Colonic mucosa (tissue), 4 donors: ENCODE data around the gene TCFL5. TPM values are rescaled to one million over a fixed set of nuclear protein-coding genes. Genes with fewer than 3 reads are reported as not detected.
"Not testable (repeated sequence)": the region's sequence is repeated elsewhere in the genome, so short reads cannot be mapped to it uniquely, and the experiment has no call there.

Experiments used
- DNase-seq: peaks from one replicate; pipeline ENCODE4 v3.0.0-alpha.2; 2020
- H3K27ac ChIP-seq: fragments of 200-600 bp; one replicate; pipeline ENCODE4 v1.8.0; 2021
- H3K27me3 ChIP-seq: fragments of 200-600 bp; one replicate; pipeline ENCODE4 v1.8.0; 2021
- H3K36me3 ChIP-seq: fragments of 200-600 bp; one replicate; pipeline ENCODE4 v1.8.0; 2021
- H3K4me1 ChIP-seq: fragments of 200-600 bp; one replicate; pipeline ENCODE4 v1.8.0; 2021; ENCODE audit warnings: mild to moderate bottlenecking
- H3K4me3 ChIP-seq: fragments of 200-600 bp; one replicate; pipeline ENCODE4 v1.8.0; 2021
- H3K9ac ChIP-seq, 2 donors: one replicate each; pipeline ENCODE4 v1.7.0; 2013; ENCODE audit warnings: control low read depth in 2 of 2, low read depth in 2 of 2, low read length in 2 of 2
- H3K9me3 ChIP-seq: fragments of 200-600 bp; one replicate; pipeline ENCODE4 v1.8.0; 2021
- intact Hi-C: fragments of 100-400 bp; cut with DNase I; formaldehyde crosslinking; loops from one replicate; pipeline ENCODE4 v1.14.1; 2022
- total RNA-seq, 2 donors: library from RNA; stranded (reverse); fragmentation: NEBNext Ultra II Directional in 1 of 2; extraction: Animal tissue kit (Norgen Biotek cat#: 25700) in 1 of 2; gene quantifications; one replicate each; pipeline ENCODE4 v1.2.1, GENCODE V29; 2021
- TF ChIP-seq, protein P1 (sequence below): fragments of 200-600 bp; IDR thresholded peaks from one replicate; pipeline ENCODE4 v1.8.0; 2022; ENCODE audit warnings: antibody characterized with exemption, mild to moderate bottlenecking
- donor health status: healthy.
- donor health status: DM: no; HTN: no; CAD: no.
- donor health status: DM: no; HTN: no; CAD: no.

Gene TCFL5
- total RNA-seq, 2 donors from 2014 or later = 6.2 to 7.3 TPM

DNA sequence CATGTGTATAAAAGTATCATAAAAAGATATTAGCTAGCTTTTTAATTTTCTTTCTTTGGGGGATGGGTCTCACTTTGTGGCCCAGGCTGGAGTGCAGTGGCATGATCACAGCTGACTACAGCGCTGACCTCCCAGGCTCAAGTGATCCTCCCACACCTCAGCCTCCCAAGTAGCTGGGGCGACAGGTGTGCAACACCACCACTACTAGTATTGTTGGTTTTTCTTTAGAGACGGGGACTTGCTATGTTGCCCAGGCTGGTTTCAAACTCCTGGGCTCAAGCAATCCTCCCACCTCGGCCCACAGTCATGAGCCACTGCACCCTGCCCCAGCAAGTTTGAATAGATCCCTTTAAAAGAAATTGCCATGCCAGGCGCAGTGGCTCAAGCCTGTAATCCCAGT is 6.5 kb downstream of the TCFL5 start:
- Histone ChIP-seq H3K36me3 (no peaks in the 10 kb centered on the region), H3K4me3 (no peak overlapping the region), H3K9me3 (no peaks in the 10 kb centered on the region), H3K27me3 (no peaks in the 10 kb centered on the region), H3K4me1 (no peaks in the 10 kb centered on the region), H3K9ac (no peak overlapping the region), H3K27ac (no peak overlapping the region)
- DNase-seq = no peak
- TF ChIP-seq, protein P1, sequence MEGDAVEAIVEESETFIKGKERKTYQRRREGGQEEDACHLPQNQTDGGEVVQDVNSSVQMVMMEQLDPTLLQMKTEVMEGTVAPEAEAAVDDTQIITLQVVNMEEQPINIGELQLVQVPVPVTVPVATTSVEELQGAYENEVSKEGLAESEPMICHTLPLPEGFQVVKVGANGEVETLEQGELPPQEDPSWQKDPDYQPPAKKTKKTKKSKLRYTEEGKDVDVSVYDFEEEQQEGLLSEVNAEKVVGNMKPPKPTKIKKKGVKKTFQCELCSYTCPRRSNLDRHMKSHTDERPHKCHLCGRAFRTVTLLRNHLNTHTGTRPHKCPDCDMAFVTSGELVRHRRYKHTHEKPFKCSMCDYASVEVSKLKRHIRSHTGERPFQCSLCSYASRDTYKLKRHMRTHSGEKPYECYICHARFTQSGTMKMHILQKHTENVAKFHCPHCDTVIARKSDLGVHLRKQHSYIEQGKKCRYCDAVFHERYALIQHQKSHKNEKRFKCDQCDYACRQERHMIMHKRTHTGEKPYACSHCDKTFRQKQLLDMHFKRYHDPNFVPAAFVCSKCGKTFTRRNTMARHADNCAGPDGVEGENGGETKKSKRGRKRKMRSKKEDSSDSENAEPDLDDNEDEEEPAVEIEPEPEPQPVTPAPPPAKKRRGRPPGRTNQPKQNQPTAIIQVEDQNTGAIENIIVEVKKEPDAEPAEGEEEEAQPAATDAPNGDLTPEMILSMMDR = no peak
- intact Hi-C loops = no loop called here

DNA sequence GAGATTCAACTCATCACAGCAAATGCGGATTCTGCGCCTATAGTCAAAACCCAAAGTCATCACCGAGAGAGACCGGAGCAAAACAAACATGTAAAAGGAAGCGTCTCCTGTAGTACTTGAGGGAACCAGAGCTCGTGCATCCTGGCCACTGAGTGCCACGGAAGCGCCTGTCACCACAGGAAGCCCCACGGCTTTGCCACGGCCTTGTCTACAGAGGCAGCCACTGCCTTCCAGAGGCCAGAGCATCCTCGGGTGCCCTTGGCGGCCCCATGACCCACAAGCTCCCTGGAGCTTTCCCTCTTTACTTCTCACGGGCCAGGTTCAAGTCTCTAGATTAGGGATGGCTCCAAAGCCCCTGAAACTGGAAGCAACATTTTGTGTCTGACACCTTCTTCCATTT is 7.5 kb downstream of the TCFL5 start:
- no peaks in the 10 kb centered on the region for H3K36me3 ChIP-seq
- TF ChIP-seq, protein P1 = no peak

DNA sequence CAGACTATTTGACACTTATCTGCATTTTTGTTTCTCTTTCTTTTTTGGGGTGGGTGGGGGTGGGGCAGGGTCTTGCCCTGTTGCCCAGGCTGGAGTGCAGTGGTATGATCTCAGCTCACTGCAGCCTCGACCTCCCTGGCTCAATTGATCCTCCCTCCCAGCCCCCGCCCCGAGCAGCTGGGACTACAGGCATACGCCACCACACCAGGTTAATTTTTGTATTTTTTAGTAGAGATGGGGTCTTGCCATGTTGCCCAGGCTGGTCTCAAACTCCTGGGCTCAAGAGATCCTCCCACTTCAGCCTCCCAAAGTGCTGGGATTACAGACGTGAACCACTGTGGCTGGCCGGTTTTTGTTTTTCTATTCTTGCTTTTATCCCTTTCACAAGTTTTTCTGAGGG is 8.3 kb downstream of the TCFL5 start:
- H3K27ac ChIP-seq, H3K9me3 ChIP-seq, H3K4me1 ChIP-seq, DNase-seq, H3K36me3 ChIP-seq, H3K9ac ChIP-seq, intact Hi-C loops, H3K27me3 ChIP-seq, H3K4me3 ChIP-seq: not testable (repeated sequence)

More for the DNA sequence above, 7.5 kb downstream of the TCFL5 start:
- Histone ChIP-seq H3K9ac (no peak overlapping the region), H3K4me1 (no peaks in the 10 kb centered on the region), H3K27ac (no peak overlapping the region), H3K4me3 (no peak overlapping the region), H3K27me3 (no peaks in the 10 kb centered on the region), H3K9me3 (no peaks in the 10 kb centered on the region)
- no peak for DNase-seq
- intact Hi-C loops = no loop called here

DNA sequence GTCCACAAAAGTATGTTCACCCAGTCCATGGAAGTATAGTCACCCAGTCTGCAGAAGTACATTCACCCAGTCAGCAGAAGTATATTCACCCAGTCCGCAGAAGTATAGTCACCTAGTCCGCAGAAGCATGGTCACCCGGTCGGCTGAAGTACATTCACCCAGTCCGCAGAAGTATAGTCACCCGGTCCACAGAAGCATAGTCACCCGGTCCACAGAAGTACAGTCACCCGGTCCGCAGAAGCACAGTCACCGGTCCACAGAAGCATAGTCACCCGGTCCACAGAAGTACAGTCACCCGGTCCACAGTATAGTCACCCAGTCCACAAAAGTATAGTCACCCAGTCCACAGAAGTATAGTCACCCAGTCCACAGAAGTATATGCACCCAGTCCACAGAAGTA is 8.8 kb downstream of the TCFL5 start:
- Histone ChIP-seq H3K36me3 (no peaks in the 10 kb centered on the region), H3K27ac (no peak overlapping the region), H3K9ac (no peak overlapping the region), H3K4me1 (no peaks in the 10 kb centered on the region), H3K27me3 (no peaks in the 10 kb centered on the region), H3K9me3 (no peaks in the 10 kb centered on the region), H3K4me3 (no peak overlapping the region)
- TF ChIP-seq, protein P1 = no peak
- intact Hi-C loops = no loop called here
- no peak for DNase-seq

DNA sequence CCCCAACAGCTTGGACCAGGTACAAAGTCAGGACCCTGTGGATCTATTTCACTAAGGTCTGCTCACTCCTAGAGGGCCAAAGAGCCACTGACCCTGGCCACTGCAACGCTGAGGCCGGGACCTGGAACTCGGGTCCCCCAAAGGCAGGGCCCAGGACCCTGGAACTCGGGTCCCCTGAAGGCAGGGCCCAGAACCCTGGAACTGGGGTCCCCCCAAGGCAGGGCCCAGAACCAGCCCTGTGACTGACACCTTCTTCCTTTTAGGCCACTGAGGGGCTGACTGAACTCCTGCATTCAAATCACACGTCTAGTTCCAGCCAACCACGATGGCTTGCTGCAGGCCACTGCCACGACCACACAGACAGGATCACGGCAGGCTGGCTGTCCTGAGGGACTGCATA is 9.4 kb downstream of the TCFL5 start:
- H3K4me1 ChIP-seq = no peaks in the 10 kb centered on the region
- no peaks in the 10 kb centered on the region for H3K27me3 ChIP-seq
- no peaks in the 10 kb centered on the region for H3K36me3 ChIP-seq
- TF ChIP-seq, protein P1 = no peak
- H3K9ac ChIP-seq = no peak overlapping the region
- intact Hi-C loops = no loop called here
- H3K27ac ChIP-seq = no peak overlapping the region
- H3K9me3 ChIP-seq = no peaks in the 10 kb centered on the region
- H3K4me3 ChIP-seq = no peak overlapping the region
- DNase-seq = no peak

DNA sequence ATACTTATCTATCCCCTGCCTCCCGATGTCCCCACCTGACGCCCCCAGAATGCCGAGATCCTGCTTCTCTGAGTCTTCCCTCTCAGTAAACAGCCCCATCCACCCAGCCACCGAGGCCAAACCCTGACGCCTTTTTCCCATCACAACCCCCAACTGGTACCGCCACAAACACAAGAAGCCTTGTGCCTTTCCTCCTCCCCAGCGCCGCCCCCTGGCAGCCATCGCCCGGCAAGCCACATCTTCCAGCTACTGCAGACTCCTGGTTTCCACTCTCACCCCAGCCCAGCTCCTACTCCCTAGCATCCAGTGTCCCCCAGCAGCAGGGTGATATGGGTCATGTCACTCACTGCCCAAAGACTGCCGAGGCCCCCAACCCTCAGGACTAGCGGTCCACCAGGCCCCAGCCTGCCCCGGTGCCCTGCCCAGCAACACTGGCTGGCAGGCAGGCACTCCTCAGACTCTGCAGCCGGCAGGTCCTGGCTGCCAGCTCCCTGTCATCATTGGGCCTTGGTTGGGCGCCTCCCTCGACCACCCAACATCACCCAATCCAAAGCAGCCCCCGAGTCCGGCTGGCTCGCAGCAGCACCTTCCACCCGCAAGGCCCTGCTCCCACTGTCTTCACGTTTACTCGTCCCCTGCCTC is 11.2 kb downstream of the TCFL5 start:
- DNase-seq = no peak
- Histone ChIP-seq H3K27ac (no peak overlapping the region), H3K4me3 (no peak overlapping the region), H3K9ac (no peak overlapping the region), H3K36me3 (no peaks in the 10 kb centered on the region), H3K27me3 (no peaks in the 10 kb centered on the region), H3K9me3 (no peaks in the 10 kb centered on the region), H3K4me1 (no peaks in the 10 kb centered on the region)
- intact Hi-C loops = no loop called here
- TF ChIP-seq, protein P1 = no peak
